Left hindlimb (tissue), 1 donor: Measurements from ENCODE around the gene RAPGEF6.
"Not testable (repeated sequence)": the region's sequence is repeated elsewhere in the genome, so short reads cannot be mapped to it uniquely, and the experiment has no call there.

Source experiments
- DNase-seq: peaks from one replicate; pipeline ENCODE4 v3.0.0-alpha.2; 2018

The RAPGEF6 gene

GRCh38 chr5:131382407-131383395, 252.3 kb downstream of the RAPGEF6 start:
- no peak for DNase-seq

GRCh38 chr5:131381777-131382176, 253.3 kb downstream of the RAPGEF6 start:
- no peak for DNase-seq

GRCh38 chr5:131381021-131381420, 254.0 kb downstream of the RAPGEF6 start:
- no peak for DNase-seq

GRCh38 chr5:131380238-131380637, 254.8 kb downstream of the RAPGEF6 start:
- DNase-seq: not testable (repeated sequence)

GRCh38 chr5:131379723-131380122, 255.3 kb downstream of the RAPGEF6 start:
- DNase-seq: no peak

- no peak for DNase-seq
These were observed 256.1 kb downstream of the RAPGEF6 start for GRCh38 chr5:131378721-131379541.

GRCh38 chr5:131377785-131378325, 257.2 kb downstream of the RAPGEF6 start:
- no peak for DNase-seq

DNA sequence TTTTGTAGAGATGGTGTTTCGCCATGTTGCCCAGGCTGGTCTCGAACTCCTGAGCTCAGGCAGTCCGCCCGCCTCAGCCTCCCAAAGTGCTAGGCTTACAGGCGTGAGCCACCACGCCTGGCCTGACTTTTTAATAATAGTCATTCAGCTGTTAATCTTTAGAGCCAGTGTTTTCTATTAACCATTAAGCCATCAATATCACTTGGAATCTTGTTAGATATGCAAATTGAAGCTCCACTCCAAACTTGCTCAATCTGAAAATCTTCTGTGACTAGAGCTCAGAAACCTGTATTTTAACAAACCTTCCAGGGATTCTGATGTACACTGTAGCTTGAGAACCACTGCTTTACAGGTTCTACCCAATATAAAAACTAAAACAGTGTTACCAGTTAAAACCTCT, 257.7 kb downstream of the RAPGEF6 start:
- DNase-seq: no peak

- no peak for DNase-seq
These were observed 259.7 kb downstream of the RAPGEF6 start for GRCh38 chr5:131375351-131375750.
